PC-9 (cell line): ENCODE measurements around the gene PDE8A. TPM values are rescaled to one million over a fixed set of nuclear protein-coding genes. Genes with fewer than 3 reads are reported as not detected.

ENCODE experiments used
- BruUV-seq: library from RNA; stranded (reverse); fragments of 400-500 nt; replicated peaks from 2 replicates; lab custom pipeline; 2021; lab: Mats Ljungman, UMichigan
- CTCF ChIA-PET: fragments of 300-600 bp; sonication (Branson Sonifier 250); formaldehyde crosslinking; loops from one replicate; lab custom pipeline; 2022; ENCODE audit warnings: antibody characterized with exemption; lab: Charles Lee
- POLR2A ChIA-PET: fragments of 300-600 bp; sonication (Branson Sonifier 250); formaldehyde crosslinking; loops from one replicate; lab custom pipeline; 2022; ENCODE audit warnings: antibody characterized with exemption; ENCODE audit not compliant: unreplicated experiment; lab: Charles Lee
- DNase-seq, 2 experiments: peaks; one replicate each; pipeline versions ENCODE4 v3.0.0 to v3.0.0-alpha.2; 2015 to 2022; ENCODE audit warnings: mixed read lengths in 1 of 2
- H2AFZ ChIP-seq: fragments of 200-600 bp; sonication (generic); 2 replicates; pipeline ENCODE4 v1.8.1; 2017; ENCODE audit warnings: antibody characterized with exemption
- H3F3A ChIP-seq: fragments of 200-600 bp; sonication (generic); 2 replicates; pipeline ENCODE4 v1.8.1; 2017; ENCODE audit warnings: antibody characterized with exemption, mild to moderate bottlenecking, low read depth; ENCODE audit not compliant: insufficient read depth
- H3K27ac ChIP-seq: fragments of 200-600 bp; sonication (generic); 2 replicates; pipeline ENCODE4 v1.6.1; 2016; ENCODE audit warnings: mixed run types
- H3K27me3 ChIP-seq: fragments of 200-600 bp; sonication (generic); 2 replicates; pipeline ENCODE4 v1.6.1; 2016; ENCODE audit warnings: low read depth, mixed run types; ENCODE audit not compliant: insufficient read depth
- H3K36me3 ChIP-seq: fragments of 200-600 bp; sonication (generic); 2 replicates; pipeline ENCODE4 v1.6.1; 2016; ENCODE audit warnings: low read depth, mixed run types
- H3K4me1 ChIP-seq: fragments of 200-600 bp; sonication (generic); replicated peaks from 2 replicates; pipeline ENCODE4 v1.6.1; 2016; ENCODE audit warnings: mixed run types; ENCODE audit not compliant: insufficient read depth
- H3K4me2 ChIP-seq: fragments of 200-600 bp; sonication (generic); 2 replicates; pipeline ENCODE4 v1.6.1; 2017; ENCODE audit warnings: mixed run types
- H3K4me3 ChIP-seq: fragments of 200-600 bp; sonication (generic); 2 replicates; pipeline ENCODE4 v1.6.1; 2016; ENCODE audit warnings: mixed run types
- H3K79me2 ChIP-seq: fragments of 200-600 bp; sonication (generic); 2 replicates; pipeline ENCODE4 v1.6.1; 2017; ENCODE audit warnings: low read depth, mixed run types
- H3K9me2 ChIP-seq: fragments of 200-600 bp; sonication (generic); 2 replicates; pipeline ENCODE4 v1.8.1; 2017; ENCODE audit warnings: mild to moderate bottlenecking; ENCODE audit not compliant: insufficient read depth
- H3K9me3 ChIP-seq: fragments of 200-600 bp; sonication (generic); 2 replicates; pipeline ENCODE4 v1.8.1; 2016; ENCODE audit warnings: low read depth; ENCODE audit not compliant: insufficient read depth
- H4K20me1 ChIP-seq: fragments of 200-600 bp; sonication (generic); 2 replicates; pipeline ENCODE4 v1.8.1; 2017; ENCODE audit not compliant: insufficient read depth
- CTCF ChIP-seq: fragments of 200-600 bp; sonication (generic); conservative IDR thresholded peaks from 2 replicates; pipeline ENCODE4 v1.6.1; 2017; ENCODE audit warnings: mixed run types, antibody characterized with exemption, mild to moderate bottlenecking, moderate library complexity
- EZH2 ChIP-seq: fragments of 200-600 bp; sonication (generic); IDR thresholded peaks from 2 replicates; pipeline ENCODE4 v1.8.0; 2017; ENCODE audit warnings: antibody characterized with exemption, low read depth
- intact Hi-C: fragments of 100-400 bp; cut with micrococcal nuclease; formaldehyde crosslinking; loops from one replicate; pipeline ENCODE4 v1.10.0; 2022; ENCODE audit not compliant: unreplicated experiment
- total RNA-seq: library from RNA; stranded (reverse); gene quantifications from 2 replicates; pipeline ENCODE4 v1.2.3, GENCODE V29; 2021

Gene PDE8A
- total RNA-seq, 1 experiment from 2014 or later: 47.3 TPM

- Histone ChIP-seq H3K4me2 (no peak overlapping the region), H2AFZ (no peak overlapping the region), H3K4me3 (no peak overlapping the region), H3K36me3 (no peaks in the 10 kb centered on the region), H3K79me2 (no peaks in the 10 kb centered on the region), H3F3A (no peaks in the 10 kb centered on the region; the same call in 1 of the 2 replicates), H3K9me2 (no peaks in the 10 kb centered on the region), H3K9me3 (no peaks in the 10 kb centered on the region), H3K27ac (no peak overlapping the region), H3K4me1 (peaks cover 25% of the 10 kb centered on the region), H4K20me1 (no peaks in the 10 kb centered on the region), H3K27me3 (no peaks in the 10 kb centered on the region)
- ChIA-PET CTCF (no interaction called here), POLR2A (no interaction called here)
- intact Hi-C loops: no loop called here
- TF ChIP-seq CTCF (no peak), EZH2 (no peak)
- no TSS peak for BruUV-seq
- DNase-seq: no peak
Observed at GRCh38 chr15:84949845-84950569, 31.6 kb upstream of the PDE8A start.

GRCh38 chr15:84950570-84951111 is 31.0 kb upstream of the PDE8A start:
- TF ChIP-seq EZH2 (no peak), CTCF (no peak)
- no peaks in the 10 kb centered on the region for H3K9me3 ChIP-seq
- no peaks in the 10 kb centered on the region for H4K20me1 ChIP-seq
- no peaks in the 10 kb centered on the region for H3K36me3 ChIP-seq
- no TSS peak for BruUV-seq
- H3K4me1 ChIP-seq: peaks cover 25% of the 10 kb centered on the region
- no peaks in the 10 kb centered on the region for H3K79me2 ChIP-seq
- H3K4me3 ChIP-seq: no peak overlapping the region
- DNase-seq: no peak
- H3F3A ChIP-seq: no peaks in the 10 kb centered on the region; the same call in 1 of the 2 replicates
- no peak overlapping the region for H3K4me2 ChIP-seq
- no peak overlapping the region for H2AFZ ChIP-seq
- no peak overlapping the region for H3K27ac ChIP-seq
- POLR2A ChIA-PET: no interaction called here
- H3K9me2 ChIP-seq: no peaks in the 10 kb centered on the region
- H3K27me3 ChIP-seq: no peaks in the 10 kb centered on the region
- CTCF ChIA-PET: no interaction called here
- intact Hi-C loops: no loop called here

GRCh38 chr15:84951736-84952135 is 29.9 kb upstream of the PDE8A start:
- Histone ChIP-seq H3K27me3 (no peaks in the 10 kb centered on the region), H3K79me2 (no peaks in the 10 kb centered on the region), H3K4me1 (peaks cover 24% of the 10 kb centered on the region), H4K20me1 (no peaks in the 10 kb centered on the region), H3F3A (no peaks in the 10 kb centered on the region; the same call in 1 of the 2 replicates), H3K27ac (no peak overlapping the region), H3K4me2 (no peak overlapping the region), H3K36me3 (no peaks in the 10 kb centered on the region), H3K4me3 (no peak overlapping the region), H3K9me2 (no peaks in the 10 kb centered on the region), H2AFZ (no peak overlapping the region), H3K9me3 (no peaks in the 10 kb centered on the region)
- no peak for DNase-seq
- no peak for TF ChIP-seq EZH2
- no peak for TF ChIP-seq CTCF
- intact Hi-C loops: no loop called here
- POLR2A ChIA-PET: no interaction called here
- CTCF ChIA-PET: interaction anchor here (0.6 kb wide), 1 partner anchor 40 kb away, joined by 7 read pairs; no protein-coding TSS in a partner anchor
- BruUV-seq: no TSS peak
